K562 (cell line): ENCODE measurements around the gene SLC16A5. TPM values are rescaled to one million over a fixed set of nuclear protein-coding genes. Genes with fewer than 3 reads are reported as not detected.

Experiments used
- ATAC-seq: fragments of 200-7000 bp; cut with Tn5 transposase; 3 replicates; pipeline ENCODE4 v1.9.1; 2020; ENCODE audit warnings: moderate library complexity
- BruUV-seq: library from RNA; stranded (reverse); fragments of 400-500 nt; replicated peaks from 2 replicates; lab custom pipeline; 2021; lab: Mats Ljungman, UMichigan
- CTCF ChIA-PET: fragments of 300-600 bp; formaldehyde crosslinking; extraction: SDS; loops from one replicate; lab custom pipeline; 2021; ENCODE audit warnings: low intra/inter-chr PET ratio; lab: Yijun Ruan, JAX
- POLR2A ChIA-PET: fragments of 300-600, 350-650 bp; sonication (Branson Sonifier 250); formaldehyde crosslinking; extraction: SDS; loops from one replicate; lab custom pipeline; 2021; ENCODE audit warnings: antibody characterized with exemption, inconsistent platforms; lab: Yijun Ruan, JAX
- DNase-seq, 4 experiments: peaks; one replicate each; pipeline versions ENCODE4 v3.0.0 to v3.0.0-alpha.2; 2011 to 2018; ENCODE audit warnings: low spot score in 3 of 4, mixed read lengths in 3 of 4; ENCODE audit errors: extremely low read depth in 1 of 4
- FAIRE-seq: peaks from 2 replicates; lab custom pipeline; 2011; peaks lifted over from hg19 to GRCh38; lab: Jason Lieb, UNC
- H2AFZ ChIP-seq: 2 replicates; pipeline ENCODE4 v1.6.0; 2011; ENCODE audit warnings: low read depth, low read length, control low read depth, inconsistent platforms
- H3K27ac ChIP-seq: fragments of 200-600 bp; 3 replicates; pipeline ENCODE4 v1.8.0; 2011; ENCODE audit warnings: low read depth, mild to moderate bottlenecking, control low read depth, inconsistent platforms, low read length, moderate library complexity, mixed read lengths; ENCODE audit errors: extremely low read depth
- H3K27me3 ChIP-seq, 2 experiments: fragments of 300-600 bp in 1 of 2; 2 replicates in 1 of 2; 3 replicates in 1 of 2; pipeline versions ENCODE4 v1.6.0 to v1.8.0; 2011; ENCODE audit warnings: inconsistent platforms in 2 of 2, low read length in 2 of 2, mild to moderate bottlenecking in 1 of 2, mixed read lengths in 1 of 2, moderate library complexity in 1 of 2; ENCODE audit not compliant: control insufficient read depth in 2 of 2, insufficient read depth in 2 of 2
- H3K36me3 ChIP-seq: fragments of 300-600 bp; 3 replicates; pipeline ENCODE4 v1.8.0; 2011; ENCODE audit warnings: mild to moderate bottlenecking, low read length, inconsistent platforms; ENCODE audit not compliant: control insufficient read depth, insufficient read depth
- H3K4me1 ChIP-seq, 2 experiments: fragments of 200-600 bp in 1 of 2; replicated peaks in 1 of 2; 2 replicates in 1 of 2; 3 replicates in 1 of 2; pipeline versions ENCODE4 v1.5.1 to v1.8.0; 2011; ENCODE audit warnings: inconsistent platforms in 2 of 2, low read length in 2 of 2, mild to moderate bottlenecking in 1 of 2, mixed read lengths in 1 of 2, moderate library complexity in 1 of 2; ENCODE audit not compliant: control insufficient read depth in 2 of 2, insufficient read depth in 2 of 2
- H3K4me2 ChIP-seq: 2 replicates; pipeline ENCODE4 v1.6.1; 2011; ENCODE audit warnings: low read length, control low read depth, inconsistent platforms, mixed read lengths; ENCODE audit not compliant: insufficient read depth
- H3K4me3 ChIP-seq: fragments of 200-600 bp; sonication (generic), shearing (Covaris generic); 2 replicates; pipeline ENCODE4 v1.5.1; 2016; ENCODE audit warnings: control low read depth, inconsistent platforms
- H3K79me2 ChIP-seq: fragments of 200-600 bp; 3 replicates; pipeline ENCODE4 v1.8.0; 2011; ENCODE audit warnings: low read length, inconsistent platforms; ENCODE audit not compliant: control insufficient read depth, insufficient read depth
- H3K9ac ChIP-seq, 2 experiments: 2 replicates each; pipeline versions ENCODE4 v1.6.0 to v1.6.1; 2011; ENCODE audit warnings: low read depth in 2 of 2, low read length in 2 of 2, control low read depth in 1 of 2, inconsistent platforms in 1 of 2, mild to moderate bottlenecking in 1 of 2, mixed read lengths in 1 of 2; ENCODE audit not compliant: insufficient read depth in 1 of 2
- H3K9me1 ChIP-seq: one replicate; pipeline ENCODE4 v1.6.0; 2011; ENCODE audit warnings: inconsistent platforms, mild to moderate bottlenecking, low read length, moderate library complexity; ENCODE audit not compliant: control insufficient read depth, insufficient read depth
- H3K9me3 ChIP-seq: replicated peaks from 2 replicates; pipeline ENCODE4 v1.5.1; 2011; ENCODE audit warnings: low read depth, low read length, inconsistent platforms; ENCODE audit not compliant: control insufficient read depth, insufficient read depth
- H4K20me1 ChIP-seq: replicated peaks from 2 replicates; pipeline ENCODE4 v1.6.1; 2011; ENCODE audit warnings: low read length, inconsistent platforms, mixed read lengths; ENCODE audit not compliant: control insufficient read depth, insufficient read depth
- E2F5 ChIP-seq: sonication (generic); formaldehyde crosslinking; IDR thresholded peaks from 2 replicates; pipeline ENCODE4 v1.8.0; 2022; ENCODE audit warnings: mild to moderate bottlenecking, missing genetic modification reagents
- GABPA ChIP-seq: fragments of 200-800 bp; sonication (Bioruptor generic); conservative IDR thresholded peaks from 2 replicates; pipeline ENCODE4 v1.6.1; 2016; ENCODE audit warnings: low read depth, missing genetic modification characterization, missing compliant biosample characterization
- NR2C2 ChIP-seq, 2 experiments: fragments of 200-800 bp in 1 of 2; sonication (Bioruptor generic) in 1 of 2; sonication (generic) in 1 of 2; formaldehyde crosslinking in 1 of 2; IDR thresholded peaks; 2 replicates each; pipeline versions ENCODE4 v1.6.1 to v1.8.0; 2016 to 2022; ENCODE audit warnings: mild to moderate bottlenecking in 1 of 2, missing compliant biosample characterization in 1 of 2, missing genetic modification characterization in 1 of 2, missing genetic modification reagents in 1 of 2
- ZNF212 ChIP-seq: fragments of 450-650 bp; formaldehyde crosslinking; IDR thresholded peaks from 2 replicates; pipeline ENCODE4 v1.4.0; 2020; ENCODE audit warnings: mild to moderate bottlenecking
- ZNF23 ChIP-seq: fragments of 250-450 bp; sonication (Bioruptor Pico); IDR thresholded peaks from 2 replicates; pipeline ENCODE4 v1.4.0; 2020; ENCODE audit warnings: mild to moderate bottlenecking
- ZNF764 ChIP-seq: fragments of 250-450 bp; sonication (Bioruptor Pico); IDR thresholded peaks from 2 replicates; pipeline ENCODE4 v1.4.0; 2020; ENCODE audit warnings: low read depth, mild to moderate bottlenecking, moderate library complexity
- WGBS: fragments of 100-300 bp; shearing (Covaris generic); methylation state at CpG from one replicate; pipeline ENCODE4 v1.1.6; 2016; ENCODE audit warnings: low coverage, mixed read lengths; ENCODE audit not compliant: insufficient coverage; ENCODE audit errors: missing lambda C conversion rate; 5-methylcytosine and 5-hydroxymethylcytosine counted together
- in situ Hi-C: fragments of 300-500 bp; cut with MboI; formaldehyde crosslinking; loops from 4 replicates; pipeline ENCODE4 v1.15.0; 2018; ENCODE audit warnings: inconsistent platforms, mixed read lengths
- intact Hi-C: fragments of 100-400 bp; cut with micrococcal nuclease; formaldehyde crosslinking; loops from 2 replicates; pipeline ENCODE4 v1.14.2; 2022
- polyA plus RNA-seq, 8 experiments: library from polyadenylated mRNA; depleted of rRNA in 4 of 8; stranded (reverse) in 5 of 8; unstranded in 3 of 8; fragments of >200 nt; fragmentation: Nextera tagmentation in 2 of 8; fragmentation: Illumina TruSeq in 1 of 8; extraction: Ambion mirVana in 2 of 8; extraction: Trizol in 1 of 8; gene quantifications; 2 replicates each; pipeline versions ENCODE4 v1.2.1 to v1.2.3, GENCODE V29; 2011 to 2014; ENCODE audit warnings: inconsistent platforms in 1 of 8, missing spikeins in 1 of 8
- total RNA-seq, 7 experiments: library from RNA; depleted of rRNA in 6 of 7; stranded (reverse); fragments of >200 nt in 6 of 7; fragmentation: Illumina TruSeq in 2 of 7; extraction: Trizol in 2 of 7; gene quantifications; 2 replicates each; pipeline versions ENCODE4 v1.2.1 to v1.2.3, GENCODE V29; 2011 to 2021; ENCODE audit warnings: low replicate concordance in 1 of 7
- TF ChIP-seq, protein P1 (sequence below): fragments of 450-650 bp; IDR thresholded peaks from 2 replicates; pipeline ENCODE4 v1.6.1; 2018; ENCODE audit not compliant: partially characterized antibody
- TF ChIP-seq, protein P2 (sequence below): fragments of 450-650 bp; formaldehyde crosslinking; IDR thresholded peaks from 2 replicates; pipeline ENCODE4 v1.4.0; 2020; ENCODE audit warnings: mild to moderate bottlenecking, moderate library complexity

The SLC16A5 gene
- total and polyA plus RNA-seq, 9 of the 15 experiments (the other 6 are each of a cell fraction or from before 2014, with no cell fraction given), result 0.06 to 2.6 (median 0.91) TPM

DNA sequence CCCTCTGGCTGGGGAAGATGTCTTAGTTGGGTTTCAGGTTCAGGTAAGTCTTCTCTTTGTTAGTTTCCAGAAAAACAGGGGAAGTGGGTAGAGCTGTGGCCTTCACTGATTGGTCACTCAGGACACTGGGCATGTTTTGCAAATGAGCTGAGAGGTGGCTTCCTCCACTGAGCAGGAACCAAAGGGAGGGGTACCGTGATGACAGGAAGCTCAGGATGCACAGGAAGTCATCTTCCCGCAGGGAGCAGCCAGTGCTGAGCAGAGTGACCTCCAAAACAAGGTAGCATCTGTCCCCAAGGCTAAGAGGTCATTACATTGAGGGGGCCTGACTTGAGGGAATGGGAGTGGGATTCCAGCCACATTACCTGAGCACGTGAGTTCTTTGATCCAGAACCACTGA, 38.2 kb downstream of the SLC16A5 start:
- FAIRE-seq (no peak), ATAC-seq (no peak), DNase-seq (peak in 1 of 4 experiments; percentile 15)
- Histone ChIP-seq H2AFZ (no peak overlapping the region), H3K9me3 (no peaks in the 10 kb centered on the region), H3K4me2 (no peak overlapping the region), H3K4me1 (peaks cover 27 to 38% of the 10 kb centered on the region in 2 experiments), H3K4me3 (no peak overlapping the region), H3K9me1 (no peaks in the 10 kb centered on the region), H3K27ac (no peak overlapping the region; the same call in 2 of the 3 replicates), H3K27me3 (no peaks in the 10 kb centered on the region), H3K79me2 (peaks cover 38% of the 10 kb centered on the region), H3K36me3 (peaks cover 27% of the 10 kb centered on the region; the same call in 2 of the 3 replicates), H3K9ac (no peak overlapping the region), H4K20me1 (peaks cover 6% of the 10 kb centered on the region; the same call in 1 of the 2 replicates)
- ChIA-PET CTCF (no interaction called here), POLR2A (interaction anchor here (0.6 to 7.6 kb wide), 6 partner anchors 9 to 120 kb away, joined by 3 to 58 read pairs (median 14); partner anchors contain the start of genes ARMC7 and JPT1)
- no TSS peak for BruUV-seq
- intact Hi-C loops, result no loop called here
- WGBS, result 46% methylated on average over 3 of the region's 3 CpGs
- in situ Hi-C loops, result no loop called here
- TF ChIP-seq E2F5 (CRISPR knock-in tag) (0 out of 2 replicates have a peak, but pooled peaks have one; percentile 62), ZNF23 (CRISPR knock-in tag) (no peak), GABPA (tag) (0 out of 2 replicates have a peak, but pooled peaks have one; percentile 20), ZNF764 (CRISPR knock-in tag) (no peak), NR2C2 (CRISPR knock-in tag; IDR thresholded peaks at IDR 0.05) (peak; percentile 34; the same call in 1 of the 2 replicates), NR2C2 (tag; IDR thresholded peaks at IDR 0.05) (no peak), ZNF212 (CRISPR knock-in tag) (no peak)
- TF ChIP-seq, protein P1, sequence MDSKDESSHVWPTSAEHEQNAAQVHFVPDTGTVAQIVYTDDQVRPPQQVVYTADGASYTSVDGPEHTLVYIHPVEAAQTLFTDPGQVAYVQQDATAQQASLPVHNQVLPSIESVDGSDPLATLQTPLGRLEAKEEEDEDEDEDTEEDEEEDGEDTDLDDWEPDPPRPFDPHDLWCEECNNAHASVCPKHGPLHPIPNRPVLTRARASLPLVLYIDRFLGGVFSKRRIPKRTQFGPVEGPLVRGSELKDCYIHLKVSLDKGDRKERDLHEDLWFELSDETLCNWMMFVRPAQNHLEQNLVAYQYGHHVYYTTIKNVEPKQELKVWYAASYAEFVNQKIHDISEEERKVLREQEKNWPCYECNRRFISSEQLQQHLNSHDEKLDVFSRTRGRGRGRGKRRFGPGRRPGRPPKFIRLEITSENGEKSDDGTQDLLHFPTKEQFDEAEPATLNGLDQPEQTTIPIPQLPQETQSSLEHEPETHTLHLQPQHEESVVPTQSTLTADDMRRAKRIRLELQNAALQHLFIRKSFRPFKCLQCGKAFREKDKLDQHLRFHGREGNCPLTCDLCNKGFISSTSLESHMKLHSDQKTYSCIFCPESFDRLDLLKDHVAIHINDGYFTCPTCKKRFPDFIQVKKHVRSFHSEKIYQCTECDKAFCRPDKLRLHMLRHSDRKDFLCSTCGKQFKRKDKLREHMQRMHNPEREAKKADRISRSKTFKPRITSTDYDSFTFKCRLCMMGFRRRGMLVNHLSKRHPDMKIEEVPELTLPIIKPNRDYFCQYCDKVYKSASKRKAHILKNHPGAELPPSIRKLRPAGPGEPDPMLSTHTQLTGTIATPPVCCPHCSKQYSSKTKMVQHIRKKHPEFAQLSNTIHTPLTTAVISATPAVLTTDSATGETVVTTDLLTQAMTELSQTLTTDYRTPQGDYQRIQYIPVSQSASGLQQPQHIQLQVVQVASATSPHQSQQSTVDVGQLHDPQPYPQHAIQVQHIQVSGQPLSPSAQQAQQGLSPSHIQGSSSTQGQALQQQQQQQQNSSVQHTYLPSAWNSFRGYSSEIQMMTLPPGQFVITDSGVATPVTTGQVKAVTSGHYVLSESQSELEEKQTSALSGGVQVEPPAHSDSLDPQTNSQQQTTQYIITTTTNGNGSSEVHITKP, result peak; percentile 29
- TF ChIP-seq, protein P2, sequence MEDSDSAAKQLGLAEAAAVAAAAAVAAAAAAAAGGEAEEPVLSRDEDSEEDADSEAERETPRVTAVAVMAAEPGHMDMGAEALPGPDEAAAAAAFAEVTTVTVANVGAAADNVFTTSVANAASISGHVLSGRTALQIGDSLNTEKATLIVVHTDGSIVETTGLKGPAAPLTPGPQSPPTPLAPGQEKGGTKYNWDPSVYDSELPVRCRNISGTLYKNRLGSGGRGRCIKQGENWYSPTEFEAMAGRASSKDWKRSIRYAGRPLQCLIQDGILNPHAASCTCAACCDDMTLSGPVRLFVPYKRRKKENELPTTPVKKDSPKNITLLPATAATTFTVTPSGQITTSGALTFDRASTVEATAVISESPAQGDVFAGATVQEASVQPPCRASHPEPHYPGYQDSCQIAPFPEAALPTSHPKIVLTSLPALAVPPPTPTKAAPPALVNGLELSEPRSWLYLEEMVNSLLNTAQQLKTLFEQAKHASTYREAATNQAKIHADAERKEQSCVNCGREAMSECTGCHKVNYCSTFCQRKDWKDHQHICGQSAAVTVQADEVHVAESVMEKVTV (CRISPR knock-in tag), result no peak
